AG09309 (cell line): ENCODE data around the gene MCU.

Source experiments
- DNase-seq: peaks from one replicate; pipeline ENCODE4 v3.0.0-alpha.2; 2010; ENCODE audit warnings: low read depth
- H3K4me3 ChIP-seq: 2 replicates; pipeline ENCODE4 v1.5.1; 2011; ENCODE audit warnings: mild to moderate bottlenecking, low read depth, low read length, moderate library complexity; ENCODE audit not compliant: control insufficient read depth
- TF ChIP-seq, protein P1 (sequence below): IDR thresholded peaks from 2 replicates; pipeline ENCODE4 v1.5.1; 2011; ENCODE audit warnings: mild to moderate bottlenecking, low read depth, low read length, inconsistent platforms; ENCODE audit not compliant: insufficient read depth, control insufficient read depth; ENCODE audit errors: missing control alignments

Gene MCU

GRCh38 chr10:72841487-72841886 lies 149.5 kb downstream of the MCU start:
- H3K4me3 ChIP-seq = no peak overlapping the region
- TF ChIP-seq, protein P1, sequence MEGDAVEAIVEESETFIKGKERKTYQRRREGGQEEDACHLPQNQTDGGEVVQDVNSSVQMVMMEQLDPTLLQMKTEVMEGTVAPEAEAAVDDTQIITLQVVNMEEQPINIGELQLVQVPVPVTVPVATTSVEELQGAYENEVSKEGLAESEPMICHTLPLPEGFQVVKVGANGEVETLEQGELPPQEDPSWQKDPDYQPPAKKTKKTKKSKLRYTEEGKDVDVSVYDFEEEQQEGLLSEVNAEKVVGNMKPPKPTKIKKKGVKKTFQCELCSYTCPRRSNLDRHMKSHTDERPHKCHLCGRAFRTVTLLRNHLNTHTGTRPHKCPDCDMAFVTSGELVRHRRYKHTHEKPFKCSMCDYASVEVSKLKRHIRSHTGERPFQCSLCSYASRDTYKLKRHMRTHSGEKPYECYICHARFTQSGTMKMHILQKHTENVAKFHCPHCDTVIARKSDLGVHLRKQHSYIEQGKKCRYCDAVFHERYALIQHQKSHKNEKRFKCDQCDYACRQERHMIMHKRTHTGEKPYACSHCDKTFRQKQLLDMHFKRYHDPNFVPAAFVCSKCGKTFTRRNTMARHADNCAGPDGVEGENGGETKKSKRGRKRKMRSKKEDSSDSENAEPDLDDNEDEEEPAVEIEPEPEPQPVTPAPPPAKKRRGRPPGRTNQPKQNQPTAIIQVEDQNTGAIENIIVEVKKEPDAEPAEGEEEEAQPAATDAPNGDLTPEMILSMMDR = no peak
- DNase-seq = no peak

DNA sequence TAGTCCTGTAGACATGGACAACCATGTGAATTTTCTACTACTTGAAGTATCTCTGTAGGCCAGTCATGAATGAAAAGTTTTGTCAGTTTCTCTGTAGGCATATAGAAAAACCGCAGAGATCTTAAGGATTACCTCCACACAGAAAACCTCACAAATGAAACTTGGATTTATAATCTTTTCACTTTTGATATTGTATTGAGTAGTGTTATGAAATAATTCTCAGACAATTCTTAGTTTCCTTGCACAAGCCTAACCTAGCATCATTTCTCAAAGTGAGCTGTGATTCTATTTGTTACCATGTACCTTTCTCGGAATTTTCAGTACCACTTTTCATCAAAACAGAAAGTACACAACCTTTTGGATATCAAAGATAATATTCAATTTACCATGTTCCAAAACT lies 150.2 kb downstream of the MCU start:
- no peak for DNase-seq
- H3K4me3 ChIP-seq = no peak overlapping the region
- TF ChIP-seq, protein P1 = no peak

DNA sequence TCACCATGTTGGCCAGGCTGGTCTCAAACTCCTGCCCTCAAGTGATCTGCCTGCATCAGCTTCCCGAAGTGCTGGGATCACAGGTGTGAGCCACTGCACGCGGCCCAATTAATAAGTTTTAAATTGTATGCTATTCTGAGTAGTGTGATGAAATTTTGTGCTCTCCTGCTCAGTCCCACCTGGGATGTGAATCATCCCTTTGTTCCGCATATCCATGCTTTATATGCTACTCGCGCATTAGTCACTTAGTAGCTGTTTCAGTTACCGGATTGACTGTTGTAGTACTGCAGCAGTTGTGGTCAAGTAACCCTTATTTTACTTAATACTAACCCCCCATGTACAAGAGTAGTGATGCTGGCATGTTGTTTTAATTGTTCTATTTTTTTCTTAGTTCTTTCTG lies 154.3 kb downstream of the MCU start:
- DNase-seq = peak; percentile 31
- H3K4me3 ChIP-seq = no peak overlapping the region
- TF ChIP-seq, protein P1 = no peak

GRCh38 chr10:72847681-72848080 lies 155.7 kb downstream of the MCU start:
- TF ChIP-seq, protein P1 = no peak
- no peak overlapping the region for H3K4me3 ChIP-seq
- DNase-seq = no peak

DNA sequence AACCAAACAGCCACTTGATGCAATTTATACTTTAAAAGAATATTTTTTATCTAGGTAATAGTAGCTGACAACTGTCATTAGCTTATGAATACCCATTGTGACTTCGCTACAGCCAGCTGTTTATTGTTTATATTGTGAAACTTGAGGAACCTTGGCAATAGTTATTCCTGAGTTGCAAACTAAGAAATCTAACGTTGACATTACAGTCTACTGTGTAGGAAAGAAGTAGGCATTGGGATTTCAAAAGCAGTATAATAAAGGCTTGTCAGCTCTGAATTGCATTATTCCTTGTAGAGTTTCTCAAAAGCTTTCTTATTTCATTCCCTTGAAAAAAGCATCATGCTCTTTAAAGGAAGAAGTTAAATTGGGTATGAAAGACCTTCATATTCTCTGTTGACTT lies 158.9 kb downstream of the MCU start:
- H3K4me3 ChIP-seq = no peak overlapping the region
- TF ChIP-seq, protein P1 = no peak
- DNase-seq = no peak

DNA sequence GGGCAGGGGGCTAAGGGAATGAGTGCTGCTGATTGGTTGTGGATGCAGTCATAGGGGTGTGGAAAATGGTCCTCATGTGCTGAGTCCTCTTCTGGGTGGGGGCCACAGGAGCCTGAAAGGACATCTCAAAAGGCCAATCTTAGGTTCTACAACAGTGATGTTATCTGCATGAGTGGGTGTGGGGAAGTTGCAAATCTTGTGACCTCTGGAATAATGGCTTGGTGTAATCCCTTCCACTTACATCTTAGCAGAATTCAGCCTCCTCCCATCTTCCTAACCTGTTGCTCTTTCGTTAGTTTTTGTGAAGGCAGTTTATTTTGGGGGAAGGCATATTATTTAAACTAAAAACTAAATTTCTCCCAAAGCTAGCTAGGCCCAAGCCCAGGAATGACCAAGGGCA lies 159.6 kb downstream of the MCU start:
- DNase-seq = no peak
- TF ChIP-seq, protein P1 = no peak
- H3K4me3 ChIP-seq = no peak overlapping the region

DNA sequence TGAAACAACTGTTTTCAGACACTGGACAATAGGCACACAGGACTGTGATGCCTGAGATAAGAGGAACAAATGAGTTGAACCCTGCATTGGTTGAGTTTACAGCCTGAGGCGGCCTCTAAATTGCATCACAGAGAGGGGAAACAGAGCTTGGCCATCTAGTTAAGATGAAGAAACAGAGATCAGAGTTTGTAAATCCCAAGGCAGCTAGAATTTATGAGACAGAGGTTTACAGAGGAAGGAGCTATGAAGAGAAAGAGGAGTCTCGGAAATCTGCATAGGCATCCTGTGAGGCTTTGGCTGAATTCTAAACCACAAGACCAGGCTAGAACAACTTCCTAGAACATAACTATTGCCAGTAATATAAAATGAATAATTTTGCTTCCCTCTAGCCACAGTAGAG lies 160.6 kb downstream of the MCU start:
- TF ChIP-seq, protein P1 = no peak
- no peak for DNase-seq
- no peak overlapping the region for H3K4me3 ChIP-seq
